ENCODE measurements around the gene ALLC.

ALLC gene

DNA sequence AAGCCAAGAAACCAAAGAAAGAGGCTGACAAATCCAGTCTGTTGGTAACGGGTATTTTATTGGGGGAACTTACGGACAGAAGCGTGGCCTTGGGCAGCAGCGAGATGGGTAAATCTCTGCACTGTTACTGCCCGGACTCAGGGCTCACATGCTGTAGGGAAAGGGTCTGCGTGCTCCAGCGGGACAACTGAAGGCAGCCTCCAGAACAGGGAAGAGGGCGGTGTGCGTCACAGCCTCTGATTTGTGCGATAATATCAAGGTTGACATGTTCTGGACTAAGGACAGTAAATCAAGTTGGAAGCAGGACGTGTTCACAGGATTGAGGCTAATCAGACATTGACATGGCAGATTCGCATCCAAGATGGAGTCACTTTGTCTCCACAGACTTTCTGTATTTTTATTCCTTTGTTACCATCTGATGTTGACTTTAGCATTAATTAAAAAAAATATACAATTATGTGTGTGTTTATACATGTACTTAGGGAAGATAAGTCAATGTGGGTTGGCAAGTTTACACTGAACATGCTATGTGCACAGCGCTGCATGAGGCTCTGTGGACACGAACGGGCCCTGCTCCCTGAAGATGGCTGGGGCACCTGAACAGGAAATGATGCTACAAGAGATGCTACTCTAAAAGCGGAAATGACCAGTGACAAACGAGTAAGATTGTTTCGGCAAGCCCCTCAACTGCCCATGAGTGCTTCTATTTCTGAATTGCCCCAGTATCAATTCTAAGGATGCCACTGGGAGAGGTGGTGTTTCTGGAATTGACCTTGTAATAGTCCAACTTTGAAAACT lies 22.7 kb downstream of the ALLC start:
- no peak for DNase-seq

DNA sequence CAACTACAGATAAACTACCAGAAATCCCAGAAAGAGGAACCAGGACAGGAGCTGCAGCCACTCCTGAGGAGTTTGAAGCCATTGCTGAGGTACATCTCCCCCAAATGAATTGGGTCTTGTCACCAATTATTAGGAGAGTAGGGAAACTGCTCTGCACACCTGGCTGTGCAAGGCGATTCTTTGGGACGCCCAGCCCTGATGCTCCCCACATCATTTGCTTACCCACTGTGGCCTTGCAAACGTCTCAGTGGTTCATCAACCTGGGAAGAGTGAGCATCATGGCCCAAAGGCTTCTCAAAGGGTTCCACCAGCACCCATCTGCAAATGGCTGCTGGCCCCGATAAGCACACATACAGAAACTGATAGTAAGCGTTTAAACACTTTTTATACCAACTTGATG lies 23.6 kb downstream of the ALLC start:
- no peak for DNase-seq

DNA sequence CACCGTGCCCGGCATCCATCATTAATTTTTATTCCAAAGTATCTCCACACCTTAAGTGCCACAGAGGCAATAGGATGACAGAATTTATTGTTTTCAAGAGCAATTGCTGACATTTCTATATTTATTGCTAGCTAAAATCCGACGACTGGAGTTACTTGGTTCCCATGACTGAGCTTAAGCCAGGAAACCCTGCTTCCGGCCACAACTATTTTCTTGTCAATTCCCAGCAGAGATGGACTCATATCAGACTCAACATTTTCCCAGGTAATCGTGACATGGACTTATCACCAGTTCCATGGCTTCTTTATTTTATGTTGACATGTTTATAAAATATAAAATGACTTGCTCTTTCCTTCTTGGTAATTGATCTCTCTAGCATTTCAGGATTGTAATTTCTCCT lies 24.8 kb downstream of the ALLC start:
- no peak for DNase-seq

DNA sequence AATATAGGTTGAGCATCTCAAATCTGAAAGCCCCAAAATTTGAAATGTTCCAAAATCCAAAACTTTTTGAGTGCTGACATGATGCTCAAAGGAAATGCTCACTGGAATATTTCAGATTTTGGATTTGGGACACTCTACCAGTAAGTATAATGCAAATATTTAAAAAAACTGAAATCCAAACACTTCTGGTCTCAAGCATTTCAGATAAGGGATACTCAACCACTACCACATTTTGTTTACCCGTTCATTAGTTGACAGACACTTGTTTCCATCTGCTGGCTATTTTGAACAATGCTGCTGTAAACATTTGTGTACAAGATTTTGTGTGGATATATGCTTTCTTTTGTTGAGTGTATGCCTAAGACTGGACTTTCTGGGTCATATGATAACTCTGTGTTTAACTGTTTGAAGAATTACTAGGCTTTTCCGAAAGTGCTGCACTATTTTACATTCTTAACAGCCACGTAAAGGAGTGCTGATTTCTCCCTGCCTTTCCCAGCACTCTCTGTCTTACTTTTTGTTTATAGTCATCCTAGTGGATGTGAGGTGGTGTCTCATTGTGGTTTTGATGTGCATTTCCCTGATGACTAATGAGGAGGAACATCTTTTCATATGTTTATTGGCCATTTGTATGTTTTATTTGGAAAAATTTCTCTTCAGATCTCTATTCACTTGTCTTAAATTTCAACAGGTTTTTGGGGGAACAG lies 25.9 kb downstream of the ALLC start:
- DNase-seq, result no peak

DNA sequence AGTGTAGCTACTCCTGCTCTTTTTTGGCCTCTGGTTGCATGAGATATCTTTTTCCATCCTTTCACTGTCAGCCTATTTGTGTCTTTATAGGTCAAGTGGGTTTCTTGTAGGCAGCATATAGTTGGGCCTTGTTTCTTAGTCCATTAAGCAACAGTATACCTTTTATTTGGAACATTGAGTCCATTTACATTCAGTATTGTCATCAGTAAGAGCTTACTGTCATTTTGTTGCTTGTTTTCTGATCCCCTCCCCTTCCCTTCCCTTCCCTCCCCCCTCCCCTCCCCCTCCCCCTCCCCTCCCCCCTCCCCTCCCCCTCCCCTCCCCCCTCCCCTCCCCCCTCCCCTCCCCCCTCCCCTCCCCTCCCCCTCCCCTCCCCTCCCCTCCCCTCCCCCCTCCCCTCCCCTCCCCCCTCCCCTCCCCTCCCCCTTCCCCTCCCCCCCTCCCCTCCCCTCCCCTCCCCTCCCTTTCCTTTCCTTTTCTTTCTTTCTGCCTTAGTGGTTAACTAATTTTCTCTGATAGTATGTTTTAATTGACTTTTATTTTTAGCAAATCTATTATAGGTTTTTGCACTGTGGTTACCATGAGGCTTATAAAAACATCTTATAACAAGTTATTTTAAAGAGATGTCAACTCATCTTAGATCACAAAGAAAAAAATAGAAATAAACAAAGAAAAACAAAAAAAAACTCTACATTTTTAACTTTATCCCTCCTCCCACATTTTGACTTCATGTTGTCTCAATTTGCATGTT lies 32.2 kb downstream of the ALLC start:
- no peak for DNase-seq

DNA sequence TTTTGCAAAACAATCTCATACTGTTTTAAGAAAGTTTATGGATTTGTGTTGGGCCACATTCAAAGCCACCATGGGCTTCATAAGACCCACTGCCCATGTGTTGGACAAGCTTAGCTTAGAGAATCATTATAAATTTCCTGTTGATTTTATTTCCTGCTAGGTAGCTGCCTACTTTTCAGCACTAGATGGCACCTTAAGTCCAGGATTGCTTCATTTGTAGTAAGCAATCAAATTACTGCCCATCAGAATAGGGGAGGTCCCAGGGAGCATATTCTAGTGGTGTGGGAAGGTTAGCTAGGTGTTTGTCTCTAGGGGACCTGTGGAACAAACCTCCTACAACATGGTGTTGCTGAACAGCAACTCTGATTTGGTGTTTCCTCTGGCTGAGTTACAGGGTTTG lies 34.4 kb downstream of the ALLC start:
- peak; percentile 46 for DNase-seq

DNA sequence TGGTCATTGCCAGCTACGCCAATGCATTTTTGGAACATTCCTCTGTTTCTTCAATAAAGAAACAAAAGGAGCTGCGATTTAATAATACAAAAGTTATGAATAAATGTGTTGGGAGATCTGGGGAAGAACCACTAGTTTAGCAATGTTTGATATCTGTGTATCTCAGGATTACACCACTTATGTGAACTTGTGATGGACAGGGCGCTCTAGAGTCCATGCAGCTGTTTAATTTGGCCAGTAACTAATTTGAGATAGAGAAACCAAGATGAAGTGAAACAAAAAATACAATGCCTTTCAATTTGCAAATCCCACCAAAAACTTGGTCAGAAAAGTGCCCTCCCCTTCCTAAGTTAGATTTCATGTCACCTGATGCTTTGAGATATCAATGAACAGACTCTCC lies 38.5 kb downstream of the ALLC start:
- no peak for DNase-seq

DNA sequence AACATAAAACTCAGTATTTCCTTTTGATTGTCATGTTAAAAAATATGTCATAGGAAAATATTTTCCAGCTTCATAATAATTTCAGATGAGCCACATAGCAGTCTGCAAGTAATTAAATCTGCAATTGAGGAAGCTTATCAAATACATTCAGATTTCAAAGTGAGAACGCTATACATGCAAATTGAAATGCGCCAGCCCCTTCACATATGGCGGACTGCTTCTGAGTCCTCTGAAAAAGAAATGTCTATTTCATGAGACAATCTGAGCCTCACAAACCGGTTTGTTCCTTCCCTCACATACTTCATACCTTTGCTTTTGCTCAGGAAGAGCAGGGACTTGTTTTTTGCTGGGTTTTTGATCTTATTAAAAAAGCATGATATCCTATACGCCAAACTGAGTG lies 43.1 kb downstream of the ALLC start:
- DNase-seq, result no peak

DNA sequence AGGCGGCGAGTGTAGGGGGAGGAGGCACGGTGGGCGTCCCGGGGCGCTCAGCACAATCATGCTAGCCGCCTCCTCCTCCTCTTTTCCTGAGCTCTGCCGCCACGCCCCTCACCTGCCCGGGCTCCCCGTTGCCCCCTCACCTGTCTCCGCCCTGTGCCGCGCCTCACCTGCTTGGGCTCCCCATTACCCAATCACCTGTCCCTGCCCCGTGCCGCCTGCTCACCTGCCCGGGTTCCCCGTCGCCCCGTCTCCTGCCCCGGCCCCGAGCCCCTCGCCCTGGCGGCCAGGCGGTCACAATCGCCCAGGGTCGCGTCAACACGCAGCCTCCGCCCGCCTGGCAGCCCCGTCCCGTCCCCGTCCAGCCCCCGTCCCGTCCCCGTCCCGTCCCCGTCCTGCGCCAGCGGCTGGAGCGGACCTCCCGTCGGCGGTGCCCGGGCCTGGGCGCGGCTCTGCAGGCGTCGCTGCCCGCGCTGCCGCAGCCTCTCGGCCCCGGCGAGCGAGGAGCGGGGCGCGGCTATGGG lies 45.3 kb downstream of the ALLC start, which contains the start of gene DCDC2C:
Gene DCDC2C (plus strand): TSS at position 340 of the 521 bp plus-strand sequence. CDS start 177 bp downstream, at position 517.
- DNase-seq, result no peak

DNA sequence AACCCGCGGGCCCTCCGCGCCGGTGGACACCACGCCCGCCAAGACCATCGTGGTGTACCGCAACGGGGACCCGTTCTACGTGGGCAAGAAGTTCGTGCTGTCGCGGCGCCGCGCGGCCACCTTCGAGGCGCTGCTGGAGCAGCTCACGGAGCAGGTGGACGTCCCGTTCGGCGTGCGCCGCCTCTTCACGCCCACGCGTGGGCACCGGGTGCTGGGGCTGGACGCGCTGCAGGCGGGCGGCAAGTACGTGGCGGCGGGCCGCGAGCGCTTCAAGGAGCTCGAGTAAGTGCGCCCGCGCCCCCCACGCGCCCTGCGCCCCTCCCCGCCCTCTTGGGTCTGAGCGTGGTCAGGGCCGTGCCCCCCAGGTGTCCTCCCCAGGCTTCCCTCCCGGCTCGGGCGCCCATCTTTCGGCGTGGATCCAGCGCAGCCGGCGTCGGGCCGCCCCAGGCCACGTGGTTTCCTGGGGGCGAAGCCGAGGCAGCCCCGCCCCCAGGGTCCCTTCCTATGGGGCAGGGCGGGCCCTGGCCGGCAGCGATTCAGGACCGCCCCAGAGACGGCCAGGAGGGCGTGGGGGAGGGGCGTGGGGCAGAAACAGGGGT lies 45.9 kb downstream of the ALLC start:
- DNase-seq, result no peak

DNA sequence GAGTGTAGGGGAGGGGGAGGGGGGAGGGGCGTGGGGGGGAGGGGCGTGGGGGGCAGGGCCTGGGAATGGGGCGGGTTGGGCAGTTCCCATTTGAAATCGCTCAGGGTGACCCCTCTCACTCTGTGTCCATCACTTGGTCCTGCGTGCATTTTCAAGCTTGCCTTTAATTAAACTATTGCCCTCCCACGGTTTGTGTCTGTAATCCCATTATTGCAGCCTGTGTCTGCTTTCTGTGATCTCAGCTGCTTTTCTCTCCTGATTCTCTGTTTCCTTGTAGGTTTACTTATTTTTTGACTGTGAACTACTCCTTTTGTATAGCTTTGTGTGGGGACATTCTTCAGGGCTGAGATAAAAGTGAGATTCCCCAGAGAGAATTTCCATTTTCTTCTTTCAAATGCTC lies 46.7 kb downstream of the ALLC start:
- DNase-seq, result no peak

DNA sequence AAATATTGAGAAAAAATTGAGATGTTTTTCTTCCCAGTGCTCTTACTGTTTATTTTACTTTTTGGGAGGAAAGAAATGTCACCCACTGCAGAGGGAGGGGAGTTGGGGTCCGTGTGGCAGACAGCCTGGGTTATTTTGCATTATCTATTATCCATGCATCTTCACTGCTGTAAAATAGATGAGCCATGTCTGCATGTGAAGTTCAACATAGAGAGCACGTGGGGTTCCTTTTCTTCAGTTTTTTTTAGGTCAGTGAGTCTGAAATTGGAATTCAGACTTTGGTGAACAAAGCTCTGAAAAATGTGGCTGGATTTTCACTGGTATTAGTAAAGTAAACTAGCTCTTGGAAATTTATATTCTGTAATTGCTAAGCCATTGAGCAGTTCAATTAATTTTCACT lies 47.8 kb downstream of the ALLC start:
- DNase-seq, result no peak

DNA sequence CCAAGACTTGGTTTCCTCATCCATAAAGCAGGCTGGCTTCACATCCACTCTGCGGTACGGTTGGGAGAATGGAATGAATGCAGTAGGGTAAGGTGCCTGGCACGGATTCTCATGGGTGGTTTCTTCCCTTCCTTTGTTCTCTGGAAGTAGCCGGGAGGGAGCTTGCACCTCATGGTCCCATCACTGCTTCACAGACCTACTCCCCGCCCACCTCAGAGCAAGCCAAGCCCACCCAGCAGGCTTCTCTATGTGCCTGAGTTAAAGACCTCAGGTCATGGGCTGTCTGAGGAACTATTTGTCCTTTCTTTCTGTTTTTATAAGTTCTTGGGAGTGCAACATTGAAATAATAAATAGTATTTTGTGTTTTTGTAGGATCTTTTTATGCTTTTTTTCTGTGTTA lies 48.9 kb downstream of the ALLC start:
- DNase-seq, result no peak

DNA sequence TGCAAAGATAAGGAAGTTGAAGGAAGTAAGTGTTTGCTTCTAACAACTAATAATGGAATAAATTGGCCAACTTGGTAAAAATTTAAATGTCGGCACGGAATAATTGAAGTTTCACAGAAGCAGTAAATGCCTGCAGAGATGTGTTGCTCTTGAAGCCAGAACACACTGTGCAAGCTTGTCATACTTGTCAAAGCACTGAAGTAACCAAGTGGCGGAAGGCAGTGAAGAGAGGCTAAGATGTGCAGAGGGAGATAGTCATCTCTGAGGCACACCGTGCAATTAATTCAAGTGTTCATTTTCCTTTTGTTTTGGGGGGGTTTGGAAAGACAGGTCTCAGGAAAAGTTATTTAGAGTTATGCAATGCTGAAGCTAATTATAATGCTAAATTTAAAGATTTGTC lies 50.6 kb downstream of the ALLC start:
- no peak for DNase-seq

DNA sequence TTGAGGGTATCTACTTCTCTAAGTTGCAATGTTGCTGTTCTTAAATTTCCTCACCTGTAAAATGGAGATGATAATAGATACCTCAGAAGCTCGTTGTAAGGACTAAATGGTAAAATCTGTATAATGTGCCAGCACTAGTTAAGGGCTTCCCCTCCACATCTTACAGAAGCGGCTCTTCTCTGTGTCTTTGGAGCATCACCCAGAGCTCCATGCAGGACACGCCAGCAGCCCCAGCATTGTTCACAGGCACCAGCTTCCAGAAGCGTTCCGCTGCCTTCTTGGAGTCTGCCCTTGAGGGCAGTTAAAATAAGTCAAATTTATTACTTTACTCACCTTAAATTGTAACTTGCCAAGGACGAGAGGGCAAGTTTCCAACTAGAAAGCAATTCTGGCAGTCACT lies 51.2 kb downstream of the ALLC start:
- no peak for DNase-seq

DNA sequence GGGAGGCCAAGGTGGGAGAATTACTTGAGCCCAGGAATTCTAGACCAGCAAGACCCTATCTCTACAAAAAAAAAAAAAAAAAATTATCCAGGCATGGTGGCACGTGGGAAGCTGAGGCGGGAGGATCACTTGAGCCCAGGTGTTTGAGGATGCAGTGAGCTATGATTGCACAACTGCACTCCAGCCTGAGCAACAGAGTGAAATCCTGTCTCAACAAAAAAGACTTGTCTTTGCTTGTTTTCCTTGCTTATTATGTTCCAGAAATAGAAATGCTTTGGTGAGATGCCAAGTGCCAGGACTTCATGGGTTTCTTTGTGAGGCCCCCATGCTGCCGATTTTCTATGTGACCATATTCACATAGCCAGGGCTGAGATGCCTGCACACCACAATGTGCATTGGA lies 54.4 kb downstream of the ALLC start:
- DNase-seq, result peak; percentile 53

DNA sequence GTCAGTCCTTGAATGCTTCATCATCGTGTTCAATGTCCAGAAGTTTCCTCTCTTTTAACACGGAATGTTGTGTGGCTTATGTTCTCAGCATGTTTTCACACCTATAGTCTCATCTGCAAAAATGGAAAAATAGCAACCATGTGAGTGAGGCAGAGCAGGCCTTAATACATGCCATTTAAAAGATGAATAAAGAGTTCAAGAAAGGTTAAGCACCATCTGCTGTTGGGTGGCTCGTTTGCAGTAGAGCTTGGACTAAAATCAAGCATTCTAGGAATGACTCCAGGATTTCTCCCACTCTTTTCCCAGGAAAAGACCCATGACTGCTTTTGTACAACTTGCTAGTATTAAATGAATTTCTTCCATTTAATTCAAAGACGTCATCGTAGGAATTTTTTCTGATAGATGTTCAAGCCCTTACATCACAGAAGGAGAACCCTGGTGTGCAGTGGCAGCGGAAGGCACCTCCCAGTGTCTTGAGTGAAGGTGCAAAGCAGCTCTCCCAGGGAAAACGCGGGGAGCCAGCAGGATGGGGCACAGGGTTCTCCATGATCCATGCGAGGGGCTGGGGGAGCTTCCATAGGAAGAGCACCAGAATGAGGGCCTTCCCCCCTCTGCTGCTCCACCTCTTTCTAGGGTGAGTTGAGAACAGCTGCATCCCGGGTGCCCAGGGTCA lies 55.0 kb downstream of the ALLC start:
- DNase-seq, result peak; percentile 53

DNA sequence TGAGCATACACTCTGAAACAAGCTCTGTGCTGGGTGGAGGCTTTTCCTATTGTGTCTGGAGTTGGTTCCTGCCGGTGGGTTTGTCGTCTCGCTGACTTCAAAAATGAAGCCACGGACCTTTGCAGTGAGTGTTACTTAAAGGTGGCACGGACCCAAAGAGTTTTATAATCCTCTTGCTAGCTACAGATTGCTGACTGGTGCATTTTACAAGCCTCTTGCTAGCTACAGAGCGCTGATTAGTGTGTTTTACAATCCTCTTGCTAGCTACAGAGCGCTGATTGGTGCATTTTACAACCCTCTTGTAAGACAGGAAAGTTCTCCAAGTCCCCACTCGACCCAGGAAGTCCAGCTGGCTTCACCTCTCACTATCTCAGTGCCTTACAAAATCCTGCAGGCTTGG lies 60.7 kb downstream of the ALLC start:
- no peak for DNase-seq

DNA sequence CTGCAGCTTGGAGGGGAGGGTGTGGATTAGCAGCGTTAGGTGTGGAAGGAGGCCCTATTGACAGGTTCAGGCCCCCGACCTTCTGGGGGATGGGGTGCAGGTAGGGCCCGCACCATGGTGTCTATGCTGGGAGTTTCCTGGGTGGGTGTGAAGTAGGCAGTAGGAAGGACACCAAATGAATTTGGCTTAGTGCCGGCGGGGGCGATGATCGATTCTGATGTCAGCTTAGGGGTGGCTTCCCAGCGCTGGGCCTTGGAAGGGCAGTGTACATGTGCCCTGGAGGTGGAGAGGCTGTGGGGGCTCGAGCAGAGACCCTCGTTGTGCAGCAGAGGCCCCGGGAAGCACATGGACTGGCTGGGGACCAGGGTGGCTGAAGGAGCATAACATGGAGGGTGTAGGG lies 67.0 kb downstream of the ALLC start:
- DNase-seq, result no peak

DNA sequence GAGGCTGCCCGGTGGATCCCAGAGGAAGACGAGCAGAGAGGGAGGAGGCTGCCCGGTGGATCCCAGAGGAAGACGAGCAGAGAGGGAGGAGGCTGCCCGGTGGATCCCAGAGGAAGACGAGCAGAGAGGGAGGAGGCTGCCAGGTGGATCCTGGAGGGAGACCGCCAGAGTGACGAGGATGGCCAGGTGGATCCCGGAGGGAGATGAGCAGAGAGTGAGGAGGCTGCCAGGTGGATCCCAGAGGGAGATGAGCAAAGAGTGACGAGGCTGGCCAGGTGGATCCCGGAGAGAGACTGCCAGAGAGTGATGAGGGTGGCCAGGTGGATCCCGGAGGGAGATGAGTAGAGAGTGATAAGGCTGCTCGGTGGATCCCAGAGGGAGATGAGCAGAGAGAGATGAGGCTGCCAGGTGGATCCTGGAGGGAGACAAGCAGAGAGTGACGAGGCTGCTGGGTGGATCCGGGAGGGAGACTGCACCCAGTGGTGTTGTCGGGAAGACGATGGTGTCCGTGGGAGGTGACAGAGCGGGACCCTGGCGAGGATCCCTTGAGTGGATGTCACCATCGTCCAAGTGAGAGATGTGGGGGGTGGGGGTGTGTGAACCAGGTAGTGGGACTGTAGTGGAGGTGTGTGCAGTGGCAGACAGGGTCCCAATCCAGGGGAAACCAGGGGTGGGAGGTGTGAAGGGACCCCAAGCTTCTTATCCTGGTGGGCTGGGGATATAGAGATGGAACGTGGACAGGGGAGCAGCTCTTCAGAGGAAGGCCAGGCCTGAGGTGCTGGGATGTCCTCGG lies 67.7 kb downstream of the ALLC start:
- no peak for DNase-seq

DNA sequence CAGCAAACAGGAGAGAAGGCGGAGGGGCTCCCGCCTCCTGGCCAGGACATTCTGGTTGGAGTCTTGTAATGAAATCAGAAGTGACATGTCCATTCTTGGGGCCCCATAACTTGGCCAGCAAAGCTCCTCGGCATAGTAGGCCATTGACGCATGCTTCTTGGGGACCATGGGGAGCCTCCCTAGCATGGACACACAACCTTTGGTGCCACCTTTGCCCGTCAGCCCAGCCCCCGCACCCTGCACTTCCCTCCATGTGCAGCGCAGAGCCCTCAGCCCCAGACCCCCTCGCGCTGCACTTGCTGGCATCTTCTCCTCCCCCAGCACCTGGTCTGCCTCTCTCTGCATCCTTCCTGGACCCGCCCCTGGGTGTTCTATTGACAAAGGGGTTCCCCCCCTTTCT lies 68.5 kb downstream of the ALLC start:
- no peak for DNase-seq
